K562 (cell line): ENCODE data around the gene MTLN. TPM values are rescaled to one million over a fixed set of nuclear protein-coding genes. Genes with fewer than 3 reads are reported as not detected.

Source experiments
- MBD2 ChIP-seq: sonication (generic); IDR thresholded peaks from 2 replicates; pipeline ENCODE4 v1.6.1; 2016; ENCODE audit warnings: low read depth, borderline replicate concordance
- NEUROD1 ChIP-seq: fragments of 150-350 bp; IDR thresholded peaks from 2 replicates; pipeline ENCODE4 v1.6.1; 2014; ENCODE audit warnings: borderline replicate concordance, low read length, low read depth; ENCODE audit not compliant: partially characterized antibody
- PHB2 ChIP-seq: fragments of 450-650 bp; IDR thresholded peaks from 2 replicates; pipeline ENCODE4 v1.6.1; 2017; ENCODE audit warnings: low read depth
- POLR2A ChIP-seq: fragments of 450-650 bp; conservative IDR thresholded peaks from 2 replicates; pipeline ENCODE4 v1.6.1; 2016
- SAP30 ChIP-seq: fragments of 200-600 bp; sonication (generic); IDR thresholded peaks from 2 replicates; pipeline ENCODE4 v1.6.1; 2012; ENCODE audit warnings: borderline replicate concordance, low read depth, mild to moderate bottlenecking, moderate library complexity, low read length, control low read depth, inconsistent platforms; ENCODE audit not compliant: insufficient read depth, poor library complexity, severe bottlenecking
- polyA plus RNA-seq, 8 experiments: library from polyadenylated mRNA; depleted of rRNA in 4 of 8; stranded (reverse) in 5 of 8; unstranded in 3 of 8; fragments of >200 nt; fragmentation: Nextera tagmentation in 2 of 8; fragmentation: Illumina TruSeq in 1 of 8; extraction: Ambion mirVana in 2 of 8; extraction: Trizol in 1 of 8; gene quantifications; 2 replicates each; pipeline versions ENCODE4 v1.2.1 to v1.2.3, GENCODE V29; 2011 to 2014; ENCODE audit warnings: inconsistent platforms in 1 of 8, missing spikeins in 1 of 8
- total RNA-seq, 7 experiments: library from RNA; depleted of rRNA in 6 of 7; stranded (reverse); fragments of >200 nt in 6 of 7; fragmentation: Illumina TruSeq in 2 of 7; extraction: Trizol in 2 of 7; gene quantifications; 2 replicates each; pipeline versions ENCODE4 v1.2.1 to v1.2.3, GENCODE V29; 2011 to 2021; ENCODE audit warnings: low replicate concordance in 1 of 7
- TF ChIP-seq, protein P1 (sequence below): sonication (generic); formaldehyde crosslinking; IDR thresholded peaks from 2 replicates; pipeline ENCODE4 v1.8.1; 2023; ENCODE audit warnings: mild to moderate bottlenecking, missing genetic modification reagents
- TF ChIP-seq, protein P2 (sequence below), 2 experiments: fragments of 450-650 bp in 1 of 2; sonication (generic) in 1 of 2; formaldehyde crosslinking in 1 of 2; IDR thresholded peaks in 1 of 2; conservative IDR thresholded peaks in 1 of 2; 2 replicates each; pipeline versions ENCODE4 v1.6.1 to v1.8.1; 2016 to 2023; ENCODE audit warnings: mild to moderate bottlenecking in 2 of 2, moderate library complexity in 2 of 2, inconsistent platforms in 1 of 2, missing genetic modification reagents in 1 of 2

The MTLN gene
- total and polyA plus RNA-seq, 9 of the 15 experiments (the other 6 are each of a cell fraction or from before 2014, with no cell fraction given) = 7.3 to 129 (median 39.4) TPM

DNA sequence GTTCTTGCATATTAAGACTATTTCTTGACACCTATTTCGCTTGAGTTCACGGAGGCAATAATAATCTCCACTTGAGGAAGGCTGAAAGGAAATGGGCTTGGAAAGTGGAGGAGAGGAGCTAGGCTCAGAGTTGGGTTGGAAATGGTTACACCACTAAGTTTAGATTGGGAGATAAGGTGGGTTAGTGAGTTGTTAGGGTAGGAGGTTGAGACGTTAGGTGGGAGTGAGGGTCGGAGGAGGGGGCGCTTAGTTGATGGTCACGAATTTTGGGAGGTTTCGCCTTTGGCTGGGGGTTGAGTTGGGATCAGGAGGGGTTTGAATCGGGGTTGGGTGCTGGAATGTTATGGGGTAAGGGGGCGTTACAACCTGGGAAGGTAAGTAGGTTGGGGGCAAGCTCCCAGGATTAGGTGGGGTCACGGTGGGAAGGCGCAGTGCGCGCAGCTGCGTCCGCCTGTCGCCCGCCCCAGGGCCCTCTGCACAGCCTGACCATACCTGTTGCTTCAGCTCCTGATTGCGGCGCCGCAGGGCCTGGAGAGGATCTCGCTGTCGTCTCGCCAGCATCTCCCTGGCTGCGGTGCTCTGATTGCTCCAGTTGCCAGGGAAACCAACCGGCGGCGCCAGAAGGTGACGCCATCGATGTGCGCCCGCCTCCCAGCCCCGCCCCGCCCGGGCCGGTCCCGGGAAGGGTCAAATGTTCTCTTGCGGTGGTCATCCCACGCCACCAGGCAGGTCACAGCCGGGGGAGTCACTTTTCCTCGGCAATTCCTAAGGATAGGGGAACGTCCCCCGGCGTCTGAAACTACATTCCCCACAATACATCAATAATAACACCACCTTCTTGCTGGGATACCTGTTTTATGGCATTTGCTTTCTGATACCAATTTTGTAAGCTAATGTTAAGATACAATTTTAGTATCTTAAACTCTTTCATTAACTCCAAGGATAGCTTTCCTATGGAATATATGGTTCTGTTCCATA, 7.7 kb downstream of the MTLN start, which contains the start of gene NPHP1 (continued):
- TF ChIP-seq, protein P1, sequence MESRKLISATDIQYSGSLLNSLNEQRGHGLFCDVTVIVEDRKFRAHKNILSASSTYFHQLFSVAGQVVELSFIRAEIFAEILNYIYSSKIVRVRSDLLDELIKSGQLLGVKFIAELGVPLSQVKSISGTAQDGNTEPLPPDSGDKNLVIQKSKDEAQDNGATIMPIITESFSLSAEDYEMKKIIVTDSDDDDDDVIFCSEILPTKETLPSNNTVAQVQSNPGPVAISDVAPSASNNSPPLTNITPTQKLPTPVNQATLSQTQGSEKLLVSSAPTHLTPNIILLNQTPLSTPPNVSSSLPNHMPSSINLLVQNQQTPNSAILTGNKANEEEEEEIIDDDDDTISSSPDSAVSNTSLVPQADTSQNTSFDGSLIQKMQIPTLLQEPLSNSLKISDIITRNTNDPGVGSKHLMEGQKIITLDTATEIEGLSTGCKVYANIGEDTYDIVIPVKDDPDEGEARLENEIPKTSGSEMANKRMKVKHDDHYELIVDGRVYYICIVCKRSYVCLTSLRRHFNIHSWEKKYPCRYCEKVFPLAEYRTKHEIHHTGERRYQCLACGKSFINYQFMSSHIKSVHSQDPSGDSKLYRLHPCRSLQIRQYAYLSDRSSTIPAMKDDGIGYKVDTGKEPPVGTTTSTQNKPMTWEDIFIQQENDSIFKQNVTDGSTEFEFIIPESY (CRISPR knock-in tag) = no peak
- TF ChIP-seq POLR2A = peak; percentile 78
- TF ChIP-seq PHB2 = 0 out of 2 replicates have a peak, but pooled peaks have one; percentile 16
- peak; percentile 47; the same call in 1 of the 2 replicates for TF ChIP-seq MBD2
- TF ChIP-seq, protein P2, sequence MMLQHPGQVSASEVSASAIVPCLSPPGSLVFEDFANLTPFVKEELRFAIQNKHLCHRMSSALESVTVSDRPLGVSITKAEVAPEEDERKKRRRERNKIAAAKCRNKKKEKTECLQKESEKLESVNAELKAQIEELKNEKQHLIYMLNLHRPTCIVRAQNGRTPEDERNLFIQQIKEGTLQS (IDR thresholded peaks at IDR 0.05) = peak; percentile 52
- TF ChIP-seq, protein P2 (CRISPR knock-in tag; conservative IDR thresholded peaks at IDR 0.05) = no peak
- peak; percentile 35 for TF ChIP-seq SAP30
- TF ChIP-seq NEUROD1 = peak; percentile 62
